Lower leg skin (tissue), 4 donors: ENCODE data around the gene OR10Z1. TPM values are rescaled to one million over a fixed set of nuclear protein-coding genes. Genes with fewer than 3 reads are reported as not detected.

Source experiments
- DNase-seq, 2 donors: peaks; one replicate each; pipeline ENCODE4 v3.0.0-alpha.2; 2019; ENCODE audit warnings: low spot score in 2 of 2
- H3K4me3 ChIP-seq: fragments of 200-600 bp; sonication (generic); 2 replicates; pipeline ENCODE4 v1.5.1; 2017; ENCODE audit warnings: mild to moderate bottlenecking, low read depth; ENCODE audit not compliant: poor library complexity, severe bottlenecking
- CTCF ChIP-seq, 3 donors: fragments of 450-650 bp; IDR thresholded peaks; one replicate each; pipeline ENCODE4 v1.5.1; 2016; ENCODE audit warnings: antibody characterized with exemption in 3 of 3, mild to moderate bottlenecking in 3 of 3, moderate library complexity in 2 of 3
- POLR2A ChIP-seq, 2 donors: fragments of 450-650 bp; IDR thresholded peaks; one replicate each; pipeline ENCODE4 v1.6.1; 2016 to 2017; ENCODE audit warnings: antibody characterized with exemption in 2 of 2, mild to moderate bottlenecking in 1 of 2, moderate library complexity in 1 of 2
- WGBS, 2 donors: methylation state at CpG; one replicate each; pipeline ENCODE4 v1.1.5; 2018; 5-methylcytosine and 5-hydroxymethylcytosine counted together
- intact Hi-C: fragments of 100-400 bp; cut with DNase I; formaldehyde crosslinking; loops from one replicate; pipeline ENCODE4 v1.15.0; 2023; ENCODE audit warnings: low total_unique reads
- total RNA-seq, 4 donors: library from RNA; depleted of rRNA; stranded (reverse); fragments of >200 nt; gene quantifications; one replicate each; pipeline ENCODE4 v1.1.0, GENCODE V29; 2016

The OR10Z1 gene
- total RNA-seq, 4 donors from 2014 or later, result not detected

- no peak for TF ChIP-seq POLR2A (IDR thresholded peaks at IDR 0.05)
- TF ChIP-seq CTCF (IDR thresholded peaks at IDR 0.05), result no peak
- DNase-seq, result no peak
- no peak overlapping the region for H3K4me3 ChIP-seq
- intact Hi-C loops, result no loop called here
These were observed 44.0 kb downstream of the OR10Z1 start for GRCh38 chr1:158649052-158649451.

GRCh38 chr1:158652721-158653334 is 47.8 kb downstream of the OR10Z1 start:
- 90 to 91% methylated on average over 7 of the region's 7 CpGs for WGBS, 2 donors
- TF ChIP-seq CTCF (IDR thresholded peaks at IDR 0.05) (no peak), POLR2A (IDR thresholded peaks at IDR 0.05) (no peak)
- no peak for DNase-seq
- H3K4me3 ChIP-seq, result no peak overlapping the region
- intact Hi-C loops, result no loop called here

- TF ChIP-seq POLR2A (IDR thresholded peaks at IDR 0.05), result no peak
- TF ChIP-seq CTCF (IDR thresholded peaks at IDR 0.05), result no peak
- intact Hi-C loops, result no loop called here
- no peak overlapping the region for H3K4me3 ChIP-seq
- no peak for DNase-seq
These were observed 49.0 kb downstream of the OR10Z1 start for GRCh38 chr1:158654086-158654485.

GRCh38 chr1:158654571-158654970 is 49.5 kb downstream of the OR10Z1 start:
- H3K4me3 ChIP-seq, result no peak overlapping the region
- intact Hi-C loops, result no loop called here
- WGBS, 2 donors, result 55 to 61% methylated on average over 6 of the region's 6 CpGs
- no peak for DNase-seq
- TF ChIP-seq POLR2A (IDR thresholded peaks at IDR 0.05) (no peak), CTCF (IDR thresholded peaks at IDR 0.05) (no peak)

Other genes starting within 250 kb of the OR10Z1 start
- not detected for gene OR10T2, start 205.8 kb upstream of the OR10Z1 start, total RNA-seq
- gene OR10K2, start 179.0 kb upstream of the OR10Z1 start, total RNA-seq, result not detected
- not detected for gene OR10K1, start 143.4 kb upstream of the OR10Z1 start, total RNA-seq
- gene OR10R2, start 133.0 kb upstream of the OR10Z1 start, total RNA-seq, result not detected
- not detected for gene OR6Y1, start 50.9 kb upstream of the OR10Z1 start, total RNA-seq
- gene OR6P1, start 34.7 kb upstream of the OR10Z1 start, total RNA-seq, result not detected
- gene OR10X1, start 25.4 kb upstream of the OR10Z1 start, total RNA-seq, result not detected
- gene SPTA1, start 81.4 kb downstream of the OR10Z1 start, total RNA-seq, result under 1 TPM in 1 of 4 donors, not detected in 3; 0.02 TPM
- not detected for gene OR6K2, start 95.4 kb downstream of the OR10Z1 start, total RNA-seq
- gene OR6K3, start 115.5 kb downstream of the OR10Z1 start, total RNA-seq, result not detected
- not detected for gene OR6K6, start 149.5 kb downstream of the OR10Z1 start, total RNA-seq
- gene OR6N1, start 166.9 kb downstream of the OR10Z1 start, total RNA-seq, result not detected
- not detected for gene OR6N2, start 175.9 kb downstream of the OR10Z1 start, total RNA-seq
- gene MNDA, start 226.1 kb downstream of the OR10Z1 start, total RNA-seq, result 1 to 10 TPM; 1.1 to 3.7 (median 3.2) TPM